SK-N-SH treated with all-trans-retinoic acid at 6 μM for 48 hours (cell line): ENCODE results near the gene CSNK1D.

Experiments used
- ATAC-seq: fragments of 200-7000 bp; cut with Tn5 transposase; 3 replicates; pipeline ENCODE4 v1.9.1; 2020; ENCODE audit warnings: mild to moderate bottlenecking, moderate library complexity
- ARNTL ChIP-seq: fragments of 450-650 bp; formaldehyde crosslinking; IDR thresholded peaks from 2 replicates; pipeline ENCODE4 v1.5.0; 2020; ENCODE audit warnings: low read depth, mild to moderate bottlenecking, moderate library complexity, borderline replicate concordance
- BACH2 ChIP-seq: fragments of 250-450 bp; sonication (Bioruptor Pico); IDR thresholded peaks from 2 replicates; pipeline ENCODE4 v1.9.0; 2021; ENCODE audit warnings: mild to moderate bottlenecking, borderline replicate concordance
- CREB5 ChIP-seq: fragments of 250-450 bp; sonication (Bioruptor Pico); IDR thresholded peaks from 2 replicates; pipeline ENCODE4 v1.5.1; 2020; ENCODE audit warnings: low read depth, mild to moderate bottlenecking, moderate library complexity
- CSDC2 ChIP-seq: fragments of 250-450 bp; sonication (Bioruptor Pico); IDR thresholded peaks from 2 replicates; pipeline ENCODE4 v1.5.0; 2020; ENCODE audit warnings: mild to moderate bottlenecking, moderate library complexity
- ESRRG ChIP-seq: fragments of 250-450 bp; sonication (Bioruptor Pico); IDR thresholded peaks from 2 replicates; pipeline ENCODE4 v1.6.1; 2021; ENCODE audit warnings: mild to moderate bottlenecking
- GLIS3 ChIP-seq: fragments of 250-450 bp; sonication (Bioruptor Pico); IDR thresholded peaks from 2 replicates; pipeline ENCODE4 v1.5.0; 2020; ENCODE audit warnings: mild to moderate bottlenecking, moderate library complexity
- ISL1 ChIP-seq: fragments of 250-450 bp; sonication (Bioruptor Pico); IDR thresholded peaks from 2 replicates; pipeline ENCODE4 v2.1.2; 2022; ENCODE audit warnings: mild to moderate bottlenecking, moderate library complexity
- OSR1 ChIP-seq: fragments of 250-450 bp; sonication (Bioruptor Pico); IDR thresholded peaks from 2 replicates; pipeline ENCODE4 v1.8.0; 2022; ENCODE audit warnings: moderate library complexity, mild to moderate bottlenecking, inconsistent platforms
- PATZ1 ChIP-seq: fragments of 250-450 bp; sonication (Bioruptor Pico); IDR thresholded peaks from 2 replicates; pipeline ENCODE4 v1.8.0; 2020; ENCODE audit warnings: mild to moderate bottlenecking, moderate library complexity, borderline replicate concordance
- PPARA ChIP-seq: fragments of 250-450 bp; sonication (Bioruptor Pico); IDR thresholded peaks from 2 replicates; pipeline ENCODE4 v1.5.0; 2020; ENCODE audit warnings: mild to moderate bottlenecking, borderline replicate concordance
- RARB ChIP-seq: fragments of 250-450 bp; sonication (Bioruptor Pico); IDR thresholded peaks from 2 replicates; pipeline ENCODE4 v1.8.0; 2021; ENCODE audit warnings: mild to moderate bottlenecking, moderate library complexity
- SNAI2 ChIP-seq: fragments of 250-450 bp; sonication (Bioruptor Pico); IDR thresholded peaks from 2 replicates; pipeline ENCODE4 v1.5.0; 2020; ENCODE audit warnings: mild to moderate bottlenecking, moderate library complexity
- TCF4 ChIP-seq: fragments of 250-450 bp; sonication (Bioruptor Pico); IDR thresholded peaks from 2 replicates; pipeline ENCODE4 v1.8.0; 2021; ENCODE audit warnings: mild to moderate bottlenecking, moderate library complexity, borderline replicate concordance
- TOX ChIP-seq: fragments of 250-450 bp; sonication (Bioruptor Pico); IDR thresholded peaks from 2 replicates; pipeline ENCODE4 v1.8.0; 2021; ENCODE audit warnings: mild to moderate bottlenecking, moderate library complexity, borderline replicate concordance
- TSHZ2 ChIP-seq: fragments of 250-450 bp; sonication (Bioruptor Pico); IDR thresholded peaks from 2 replicates; pipeline ENCODE4 v1.5.0; 2020; ENCODE audit warnings: mild to moderate bottlenecking, moderate library complexity
- ZC3H10 ChIP-seq: fragments of 250-450 bp; sonication (Bioruptor Pico); IDR thresholded peaks from 2 replicates; pipeline ENCODE4 v1.5.1; 2021; ENCODE audit warnings: mild to moderate bottlenecking, moderate library complexity
- ZFP3 ChIP-seq: fragments of 250-450 bp; sonication (Bioruptor Pico); IDR thresholded peaks from 2 replicates; pipeline ENCODE4 v1.5.0; 2020; ENCODE audit warnings: mild to moderate bottlenecking, moderate library complexity
- ZFP30 ChIP-seq: fragments of 450-650 bp; formaldehyde crosslinking; IDR thresholded peaks from 2 replicates; pipeline ENCODE4 v1.5.0; 2022; ENCODE audit warnings: mild to moderate bottlenecking, moderate library complexity
- ZNF565 ChIP-seq: fragments of 450-650 bp; formaldehyde crosslinking; conservative IDR thresholded peaks from 2 replicates; pipeline ENCODE4 v1.5.0; 2020; ENCODE audit warnings: low read depth, mild to moderate bottlenecking, moderate library complexity
- ZNF8 ChIP-seq: fragments of 450-650 bp; formaldehyde crosslinking; IDR thresholded peaks from 2 replicates; pipeline ENCODE4 v1.5.0; 2020; ENCODE audit warnings: mild to moderate bottlenecking, moderate library complexity

Gene CSNK1D

GRCh38 chr17:82232876-82233785, 40.4 kb downstream of the CSNK1D start (continued):
- TF ChIP-seq PPARA (no peak), SNAI2 (CRISPR knock-in tag) (no peak), ZNF565 (CRISPR knock-in tag) (no peak), ESRRG (CRISPR knock-in tag) (no peak), OSR1 (CRISPR knock-in tag) (no peak), ZNF8 (CRISPR knock-in tag) (no peak), BACH2 (CRISPR knock-in tag) (no peak), CSDC2 (no peak), GLIS3 (CRISPR knock-in tag) (no peak), TOX (CRISPR knock-in tag) (no peak), TCF4 (no peak)
- TF ChIP-seq, all 23 proteins: peak for 0

- TF ChIP-seq ZNF8 (CRISPR knock-in tag) (no peak), ARNTL (no peak), TSHZ2 (CRISPR knock-in tag) (no peak), PPARA (no peak), ZNF565 (CRISPR knock-in tag) (no peak), GLIS3 (CRISPR knock-in tag) (no peak), PATZ1 (CRISPR knock-in tag) (no peak), TCF4 (no peak), OSR1 (CRISPR knock-in tag) (no peak), ESRRG (CRISPR knock-in tag) (no peak), CREB5 (no peak), RARB (no peak), ZFP30 (no peak), SNAI2 (CRISPR knock-in tag) (no peak), ZC3H10 (CRISPR knock-in tag) (no peak), ISL1 (CRISPR knock-in tag) (no peak), TOX (CRISPR knock-in tag) (no peak), BACH2 (CRISPR knock-in tag) (no peak), ZFP3 (no peak)
Measured at GRCh38 chr17:82232322-82232820, 41.1 kb downstream of the CSNK1D start.

GRCh38 chr17:82231562-82232321, 41.8 kb downstream of the CSNK1D start:
- ATAC-seq, result no peak
- no peak for TF ChIP-seq TOX (CRISPR knock-in tag)
- TF ChIP-seq TSHZ2 (CRISPR knock-in tag), result no peak
- no peak for TF ChIP-seq CSDC2
- no peak for TF ChIP-seq ZNF8 (CRISPR knock-in tag)
- no peak for TF ChIP-seq SNAI2 (CRISPR knock-in tag)
- no peak for TF ChIP-seq CREB5
- TF ChIP-seq PPARA, result no peak

More at GRCh38 chr17:82232322-82232820, 41.1 kb downstream of the CSNK1D start:
- no peak for ATAC-seq
